H54 (cell line): Measurements from ENCODE around the gene KBTBD2.
"Not testable (repeated sequence)": the region's sequence is repeated elsewhere in the genome, so short reads cannot be mapped to it uniquely, and the experiment has no call there.

ENCODE experiments used
- DNase-seq: peaks from one replicate; pipeline ENCODE4 v3.0.0; 2011; ENCODE audit warnings: low spot score, mixed read lengths; ENCODE audit not compliant: insufficient read length
- FAIRE-seq: peaks from 3 replicates; lab custom pipeline; 2011; peaks lifted over from hg19 to GRCh38; lab: Jason Lieb, UNC
- POLR2A ChIP-seq: IDR thresholded peaks from 2 replicates; pipeline ENCODE4 v1.6.1; 2011; ENCODE audit warnings: low read depth, mild to moderate bottlenecking, low read length

The KBTBD2 gene

DNA sequence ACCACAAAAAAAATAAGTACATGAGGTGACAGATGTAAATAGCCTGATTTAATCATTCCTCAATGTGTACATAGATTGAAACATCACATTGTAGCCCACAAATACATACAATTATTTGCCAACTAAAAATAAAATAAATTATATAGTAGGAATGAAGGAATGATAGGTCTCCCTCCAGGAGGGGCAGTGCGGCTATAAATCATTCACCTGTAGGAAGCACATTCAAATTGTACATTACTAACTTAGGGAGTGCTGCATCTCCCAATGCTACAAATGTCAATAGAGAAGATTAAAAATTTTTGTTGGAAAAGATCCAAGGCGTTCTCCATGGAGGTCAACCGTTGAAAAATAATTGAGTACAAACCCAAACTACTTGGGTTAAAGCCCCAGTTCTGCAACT, 4.2 kb downstream of the KBTBD2 start:
- DNase-seq (no peak), FAIRE-seq (no peak)
- no peak for TF ChIP-seq POLR2A

DNA sequence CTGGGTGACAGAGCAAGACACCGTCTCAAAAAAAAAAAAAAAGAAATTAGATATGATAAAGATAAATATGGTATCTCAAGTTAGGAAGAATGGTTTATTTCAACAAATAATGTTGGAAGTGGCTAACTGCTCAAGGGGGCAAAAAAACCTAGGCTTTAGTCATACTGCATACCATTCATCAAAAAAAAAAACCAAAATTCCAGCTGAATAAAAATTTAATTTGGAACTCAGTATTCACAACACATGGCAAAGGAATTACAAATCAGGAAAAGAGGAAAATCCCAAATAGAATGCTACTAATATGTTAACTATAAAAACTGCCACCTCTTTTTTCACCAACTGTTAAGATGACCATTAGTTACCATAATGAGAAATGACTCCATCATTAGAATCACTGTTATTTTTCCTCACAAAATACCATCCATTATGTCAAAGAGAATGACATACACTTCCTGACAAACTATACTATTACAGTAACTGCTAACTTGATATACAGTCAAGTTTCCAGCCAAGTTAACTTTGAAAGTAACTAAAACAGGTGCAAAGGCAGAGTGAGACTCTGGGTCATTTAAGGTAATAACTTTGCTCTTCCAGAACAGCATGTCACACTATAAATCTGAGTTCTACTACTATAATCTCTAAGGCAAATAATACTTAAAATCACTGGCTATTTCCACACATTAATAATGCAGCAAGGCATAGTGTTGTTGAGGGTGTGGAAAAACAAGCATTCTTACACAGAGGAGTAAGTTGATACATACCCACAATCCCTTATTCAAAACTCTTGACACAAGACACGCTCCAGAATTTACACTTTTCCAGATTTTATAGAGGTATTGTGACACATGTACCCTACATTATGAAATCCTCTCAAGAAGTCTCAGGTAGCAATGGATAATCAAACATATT, 10.2 kb downstream of the KBTBD2 start:
- DNase-seq (no peak), FAIRE-seq (peak; percentile 91)
- TF ChIP-seq POLR2A, result no peak

DNA sequence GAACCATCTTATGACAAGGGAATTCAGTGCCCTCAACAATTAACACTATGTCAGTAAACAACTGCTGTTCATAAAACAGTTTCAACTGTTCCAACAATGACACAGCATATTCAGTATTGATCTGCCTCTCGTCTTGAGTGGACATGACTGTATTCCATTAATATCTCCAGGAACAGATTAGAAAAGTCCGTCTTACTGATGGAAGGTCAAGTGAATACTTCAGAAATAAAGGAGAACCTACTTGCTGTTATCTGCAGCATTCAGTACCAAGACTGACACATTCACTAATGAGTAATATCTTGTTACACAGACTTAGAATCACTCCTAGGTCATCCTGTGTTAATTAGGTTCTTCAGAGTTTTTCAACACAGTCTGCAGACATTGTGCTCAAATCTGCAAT, 12.1 kb downstream of the KBTBD2 start:
- no peak for TF ChIP-seq POLR2A
- DNase-seq, result no peak
- FAIRE-seq, result peak; percentile 92

DNA sequence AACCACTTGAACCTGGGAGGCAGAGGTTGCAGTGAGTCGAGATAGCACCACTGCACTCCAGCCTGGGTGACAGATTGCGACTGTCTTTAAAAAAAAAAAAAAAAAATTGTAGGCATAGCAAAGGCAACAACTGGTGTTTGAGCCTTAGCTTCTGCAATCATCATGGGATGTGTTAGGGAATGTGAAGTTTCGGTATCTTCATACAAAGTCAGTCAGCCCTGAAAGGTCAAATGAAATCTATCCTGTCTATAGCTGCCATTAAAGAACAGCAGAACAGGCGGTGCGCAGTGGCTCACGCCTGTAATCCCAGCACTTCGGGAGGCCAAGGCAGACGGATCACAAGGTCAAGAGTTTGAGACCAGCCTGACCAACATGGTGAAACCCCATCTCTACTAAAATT, 13.5 kb downstream of the KBTBD2 start:
- DNase-seq, FAIRE-seq: not testable (repeated sequence)

DNA sequence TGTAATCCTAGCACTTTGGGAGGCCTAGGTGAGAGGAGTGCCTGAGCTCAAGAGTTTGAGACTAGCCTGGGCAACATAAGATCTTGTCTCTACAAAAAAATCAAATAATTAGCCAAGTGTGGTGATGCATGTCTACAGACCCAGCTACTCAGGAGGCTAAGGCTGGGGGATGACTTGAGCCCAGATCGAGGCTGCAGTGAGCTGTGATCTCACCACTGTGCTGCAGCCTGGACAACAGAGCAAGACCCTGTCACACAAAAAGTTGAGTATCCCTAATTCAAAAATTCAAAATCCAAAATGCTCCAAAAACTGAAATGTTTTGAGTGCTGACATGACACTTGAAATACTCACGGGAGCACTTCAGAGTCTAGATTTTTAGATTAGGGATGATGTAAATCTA, 19.1 kb downstream of the KBTBD2 start:
- TF ChIP-seq POLR2A, result no peak
- no peak for DNase-seq
- FAIRE-seq, result no peak

DNA sequence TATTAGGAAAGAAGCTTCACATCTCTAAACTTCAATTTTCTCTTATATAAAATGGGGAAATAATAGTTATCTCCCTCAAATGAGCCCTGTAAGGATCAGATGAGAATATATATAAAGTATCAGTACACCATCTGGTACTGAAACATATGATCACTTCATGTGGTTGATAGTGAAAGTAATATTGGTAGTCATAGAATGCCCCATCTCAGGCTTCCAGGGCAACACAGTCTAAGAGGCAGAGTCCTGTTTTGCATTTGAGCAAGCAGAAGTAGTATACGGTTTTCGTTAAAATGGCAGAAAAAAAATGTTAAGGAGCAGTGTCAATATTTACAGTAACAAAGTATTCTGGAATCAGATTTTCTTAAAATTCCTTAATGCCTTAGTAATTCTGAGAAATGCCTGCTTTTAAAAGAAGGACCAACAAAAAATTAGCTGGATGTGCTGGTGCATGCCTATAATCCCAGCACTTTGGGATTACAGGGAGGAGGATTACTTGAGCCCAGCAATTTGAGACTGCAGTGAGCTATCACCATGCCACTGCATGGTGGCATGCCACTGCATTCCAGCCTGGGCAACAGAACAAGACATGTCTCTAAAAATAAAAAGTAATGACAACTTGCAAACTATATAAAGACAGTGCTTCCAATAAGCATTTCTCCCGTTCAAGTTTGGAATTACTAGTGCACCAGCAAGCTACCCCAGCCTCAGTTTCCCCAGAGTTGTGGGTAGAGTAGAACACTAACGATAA, 19.8 kb downstream of the KBTBD2 start:
- DNase-seq, result no peak
- no peak for TF ChIP-seq POLR2A
- FAIRE-seq, result no peak

DNA sequence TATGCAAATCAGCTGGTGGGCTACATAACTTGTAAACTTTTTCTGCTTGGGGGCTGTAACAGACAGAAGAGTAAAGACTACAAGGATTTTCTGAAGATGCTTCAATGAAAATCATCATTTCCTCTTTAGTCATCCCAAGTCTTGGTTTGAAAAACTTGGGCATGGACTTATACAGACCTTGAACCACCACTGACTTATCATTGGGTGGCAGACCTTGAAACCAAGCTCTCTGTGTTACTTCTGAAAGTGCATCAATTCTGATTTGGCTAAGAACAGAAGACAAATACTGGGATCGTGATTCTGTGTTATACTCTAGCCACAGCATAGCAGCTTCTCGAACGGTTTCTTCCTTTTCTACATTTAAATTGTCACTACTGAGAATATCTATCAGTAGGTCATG, 21.3 kb downstream of the KBTBD2 start:
- DNase-seq (no peak), FAIRE-seq (no peak)
- no peak for TF ChIP-seq POLR2A

DNA sequence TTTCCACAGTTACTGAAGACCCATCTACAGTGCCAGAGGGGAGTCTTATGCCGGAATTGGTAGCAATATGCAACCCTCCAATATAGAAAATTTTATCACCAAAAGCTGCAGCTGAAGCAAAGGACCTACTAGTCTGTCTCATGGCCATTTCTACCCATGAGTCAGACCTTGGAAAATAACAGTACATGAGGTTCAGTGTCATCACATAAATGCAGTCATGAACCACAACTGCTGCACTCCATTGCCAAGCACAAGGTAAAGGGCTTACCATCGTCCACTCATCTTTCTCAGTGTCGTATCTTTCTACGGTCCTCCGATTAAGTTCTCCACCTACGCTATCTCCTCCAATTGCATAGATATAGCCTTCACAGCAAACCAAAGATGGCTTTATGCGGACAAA, 21.8 kb downstream of the KBTBD2 start:
- DNase-seq (no peak), FAIRE-seq (no peak)
- TF ChIP-seq POLR2A, result no peak

DNA sequence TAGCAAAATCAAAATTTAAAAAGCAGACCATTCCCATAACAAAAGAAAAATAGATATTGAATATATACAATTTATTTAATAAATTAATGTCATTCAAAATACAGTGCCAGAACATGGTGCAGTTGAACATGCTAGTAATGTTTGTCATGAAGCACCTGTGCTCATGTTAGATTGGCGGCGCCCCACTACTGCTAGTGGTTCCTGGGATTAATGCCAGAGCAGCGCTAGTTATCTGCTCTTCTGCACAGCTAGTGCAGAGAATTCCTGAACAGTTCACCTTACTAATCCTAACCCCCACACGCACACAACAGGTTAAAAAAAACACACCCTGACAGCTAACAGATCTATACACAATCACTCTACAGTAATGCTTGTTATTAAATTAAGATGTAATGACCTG, 23.4 kb downstream of the KBTBD2 start:
- DNase-seq (no peak), FAIRE-seq (no peak)
- TF ChIP-seq POLR2A, result no peak

DNA sequence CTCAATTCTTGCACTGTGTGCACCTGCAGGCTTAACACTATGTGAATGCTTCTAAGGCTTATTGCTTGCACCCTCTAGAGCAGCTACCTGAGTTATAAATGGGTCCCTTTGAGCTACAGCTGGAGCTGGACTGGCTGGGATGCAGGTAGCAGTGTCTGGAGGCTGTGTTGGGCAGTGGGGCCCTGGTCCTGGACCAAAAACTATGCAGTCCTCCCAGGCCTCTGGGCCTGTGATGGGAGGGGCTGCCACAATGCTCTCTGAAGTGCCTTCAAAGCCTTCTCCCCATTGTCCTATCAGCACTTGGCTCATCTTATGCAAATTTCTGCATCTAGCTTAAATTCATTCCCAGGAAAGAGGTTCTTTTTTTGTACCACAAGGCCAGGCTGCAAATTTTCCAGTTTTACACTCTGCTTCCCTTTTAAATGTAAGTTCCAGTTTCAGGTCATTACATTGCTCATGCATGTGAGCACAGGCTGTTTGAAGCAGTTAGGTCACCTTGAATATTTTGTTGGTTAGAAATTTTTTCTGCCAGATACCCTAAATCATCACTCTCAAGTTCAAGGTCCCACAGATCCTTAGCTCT, 26.0 kb downstream of the KBTBD2 start:
- no peak for FAIRE-seq
- DNase-seq, result no peak
- TF ChIP-seq POLR2A, result no peak

DNA sequence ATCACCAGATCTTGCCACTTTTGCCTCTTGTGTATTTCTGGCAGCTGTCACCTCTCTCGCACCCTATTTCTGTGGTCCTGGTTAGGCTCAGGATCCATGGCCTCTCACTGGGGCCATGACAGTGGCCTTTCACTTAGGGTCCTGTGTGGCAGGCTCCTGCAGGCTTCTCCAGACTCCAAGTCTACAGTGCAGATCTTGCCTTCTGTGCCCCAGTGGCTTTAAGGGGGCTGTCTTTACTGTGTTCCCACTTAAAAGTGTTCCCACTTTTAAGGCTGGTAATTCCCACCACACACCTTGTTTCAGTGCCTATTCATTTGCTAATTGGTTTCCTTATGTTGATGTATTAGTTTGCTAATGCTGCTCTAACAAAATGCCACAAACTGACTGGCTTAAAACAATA, 27.7 kb downstream of the KBTBD2 start:
- not testable (repeated sequence) for DNase-seq, FAIRE-seq

DNA sequence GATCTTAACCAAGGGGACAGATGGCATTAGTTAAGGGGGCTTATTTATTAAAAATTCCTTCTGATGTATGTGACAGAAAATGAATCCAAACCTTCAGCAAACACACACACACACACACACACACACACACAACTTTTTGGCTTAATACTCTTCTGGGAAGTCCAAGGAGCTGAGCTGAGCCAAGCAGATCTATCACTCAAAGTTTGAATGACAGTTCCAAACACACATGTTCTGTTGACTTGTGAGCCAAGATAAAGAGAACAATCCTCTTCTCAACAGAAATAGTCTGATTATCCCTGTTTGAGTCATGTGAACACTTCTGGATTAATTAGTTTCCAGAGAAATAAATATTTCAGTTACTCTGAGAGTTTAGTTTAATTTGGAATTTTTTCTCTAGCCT, 31.5 kb downstream of the KBTBD2 start:
- FAIRE-seq, result no peak
- no peak for DNase-seq
- no peak for TF ChIP-seq POLR2A

DNA sequence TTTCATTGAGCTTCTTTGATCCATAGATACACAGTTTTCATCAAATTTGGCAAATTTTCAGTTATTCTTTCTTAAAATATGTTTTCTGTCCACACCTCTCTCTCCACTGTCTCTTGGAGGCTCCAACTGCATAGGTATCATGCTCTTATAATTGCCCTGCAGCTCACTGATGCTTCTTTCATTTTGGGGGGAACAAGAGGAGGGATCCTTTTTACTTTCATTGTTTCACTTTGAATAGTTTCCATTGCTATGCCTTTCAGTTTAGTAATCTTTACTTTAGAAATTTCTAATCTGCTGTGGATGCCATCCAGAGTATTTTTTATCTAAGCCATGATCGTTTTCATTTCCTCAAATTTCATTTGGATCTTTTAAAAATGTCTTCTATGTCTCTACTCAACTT, 32.9 kb downstream of the KBTBD2 start:
- no peak for FAIRE-seq

DNA sequence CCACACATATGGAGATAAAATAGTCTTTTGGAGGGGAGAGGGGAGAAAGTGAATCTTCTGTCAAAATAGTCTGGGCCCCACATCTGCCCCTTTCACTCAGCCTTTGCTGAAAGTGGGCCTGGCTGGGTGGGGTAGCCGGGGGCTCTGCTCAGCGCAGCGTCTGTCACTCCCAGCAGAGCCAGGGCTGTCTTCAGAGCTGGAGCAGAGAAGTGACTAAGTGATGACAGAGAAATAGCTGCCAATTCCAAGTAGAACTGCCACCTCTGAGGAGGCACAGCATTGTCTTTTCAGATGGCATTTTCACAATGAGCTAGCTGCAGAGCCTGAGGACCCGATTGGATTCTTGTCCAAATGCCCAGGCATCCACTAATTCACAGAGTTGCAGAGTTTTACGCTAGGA, 34.5 kb downstream of the KBTBD2 start:
- not testable (repeated sequence) for DNase-seq, FAIRE-seq

More for the DNA sequence above, 32.9 kb downstream of the KBTBD2 start:
- no peak for DNase-seq
- no peak for TF ChIP-seq POLR2A

DNA sequence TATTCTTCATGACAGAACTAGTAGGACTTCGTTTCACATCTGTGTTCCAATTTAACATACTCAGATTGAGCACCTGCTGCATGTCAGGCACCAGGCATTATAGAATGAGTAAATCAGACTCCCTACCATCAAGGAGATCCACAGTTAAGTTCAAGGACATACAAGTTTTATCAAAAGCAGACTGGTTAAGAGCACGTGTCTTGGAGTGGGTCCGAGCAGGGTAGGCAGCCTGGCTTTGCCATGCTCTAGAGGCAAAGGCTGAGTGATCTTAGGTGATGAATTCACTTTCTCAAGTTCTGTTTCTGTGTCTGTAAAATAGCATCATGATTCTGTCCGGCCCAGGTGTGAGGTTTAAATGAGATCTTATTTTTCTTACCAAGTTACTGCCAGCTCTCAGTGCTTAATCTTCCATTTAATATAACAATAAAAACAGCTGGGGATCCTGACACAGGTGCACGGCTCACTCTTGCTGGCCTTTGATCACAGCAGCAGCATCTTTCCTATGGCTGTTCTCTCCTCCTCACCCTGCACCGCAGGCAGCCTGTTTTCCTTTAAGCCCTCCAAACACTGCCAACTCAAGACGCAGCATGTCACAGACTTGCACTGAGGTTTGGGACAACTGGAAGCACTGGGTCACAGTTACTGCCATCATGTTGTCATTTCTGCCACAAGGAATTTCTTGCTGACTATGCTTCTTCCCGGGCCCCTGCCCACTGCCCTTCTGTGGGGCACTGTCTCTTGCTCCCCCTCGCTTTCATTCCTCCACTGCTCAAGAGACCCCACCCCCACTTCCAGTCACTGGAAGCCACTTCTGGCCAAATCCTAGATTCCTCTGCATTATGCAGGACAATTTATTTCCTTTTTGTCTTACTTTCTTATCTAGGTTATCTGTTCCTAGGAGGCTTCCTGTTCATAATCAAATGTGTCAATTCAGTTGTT, 35.5 kb downstream of the KBTBD2 start:
- DNase-seq, FAIRE-seq: not testable (repeated sequence)

DNA sequence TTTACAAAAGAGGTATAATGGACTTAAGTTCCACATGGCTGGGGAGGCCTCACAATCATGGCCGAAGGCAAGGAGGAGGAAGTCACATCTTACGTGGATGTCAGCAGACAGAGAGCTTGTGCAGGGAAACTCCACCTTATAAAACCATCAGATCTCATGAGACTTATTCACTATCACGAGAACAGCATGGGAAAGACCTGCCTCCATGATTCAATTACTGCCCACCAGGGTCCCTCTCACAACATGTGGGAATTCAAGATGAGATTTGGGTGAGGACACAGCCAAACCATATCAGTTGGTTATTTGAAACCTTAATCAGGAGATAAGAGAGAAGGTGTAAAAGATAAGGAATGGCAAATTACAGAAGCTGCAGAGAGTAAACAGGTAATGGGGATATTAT, 40.9 kb downstream of the KBTBD2 start:
- not testable (repeated sequence) for DNase-seq, FAIRE-seq

DNA sequence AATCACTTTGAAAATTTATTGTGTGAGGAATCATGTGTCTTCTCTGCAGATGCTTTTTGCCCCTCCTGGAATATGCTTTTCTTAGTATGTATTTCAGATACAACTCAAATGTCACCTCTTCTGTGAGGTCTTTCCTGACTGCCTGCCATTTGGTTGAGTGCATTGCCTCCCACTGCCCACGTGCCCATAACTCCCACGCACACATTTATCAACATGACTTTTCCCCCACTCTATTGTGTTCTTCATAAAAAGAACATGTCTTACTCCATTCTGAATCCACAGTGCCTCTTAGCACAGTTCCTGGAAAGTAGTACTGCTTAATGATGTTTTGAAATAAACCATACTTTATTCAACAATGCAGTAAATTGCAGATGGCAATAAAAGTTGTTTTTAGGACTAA, 42.9 kb downstream of the KBTBD2 start:
- not testable (repeated sequence) for DNase-seq, FAIRE-seq
